OCI-LY1 (cell line): ENCODE data around the gene NTPCR.

Experiments
- CTCF ChIP-seq: fragments of 200-600 bp; sonication (generic), shearing (Covaris generic); IDR thresholded peaks from 2 replicates; pipeline ENCODE4 v1.5.1; 2017; ENCODE audit warnings: mild to moderate bottlenecking, antibody characterized with exemption, low read length, moderate library complexity, mixed read lengths
- EZH2 ChIP-seq: fragments of 200-600 bp; sonication (generic), shearing (Covaris generic); IDR thresholded peaks from 2 replicates; pipeline ENCODE4 v1.8.0; 2017; ENCODE audit warnings: borderline replicate concordance, mixed run types, mild to moderate bottlenecking, antibody characterized with exemption, low read length, moderate library complexity, mixed read lengths

- TF ChIP-seq CTCF (no peak), EZH2 (no peak)
These were observed 14.2 kb downstream of the NTPCR start for GRCh38 chr1:232964601-232965000.
